AG09319 (cell line): Measurements from ENCODE around the gene MED16.

ENCODE experiments used
- DNase-seq: peaks from one replicate; pipeline ENCODE4 v3.0.0-alpha.2; 2010; ENCODE audit warnings: low read depth; ENCODE audit errors: extremely low read depth
- CTCF ChIP-seq: IDR thresholded peaks from 2 replicates; pipeline ENCODE4 v1.5.1; 2011; ENCODE audit warnings: low read depth, mild to moderate bottlenecking, inconsistent platforms, low read length, moderate library complexity

The MED16 gene

DNA sequence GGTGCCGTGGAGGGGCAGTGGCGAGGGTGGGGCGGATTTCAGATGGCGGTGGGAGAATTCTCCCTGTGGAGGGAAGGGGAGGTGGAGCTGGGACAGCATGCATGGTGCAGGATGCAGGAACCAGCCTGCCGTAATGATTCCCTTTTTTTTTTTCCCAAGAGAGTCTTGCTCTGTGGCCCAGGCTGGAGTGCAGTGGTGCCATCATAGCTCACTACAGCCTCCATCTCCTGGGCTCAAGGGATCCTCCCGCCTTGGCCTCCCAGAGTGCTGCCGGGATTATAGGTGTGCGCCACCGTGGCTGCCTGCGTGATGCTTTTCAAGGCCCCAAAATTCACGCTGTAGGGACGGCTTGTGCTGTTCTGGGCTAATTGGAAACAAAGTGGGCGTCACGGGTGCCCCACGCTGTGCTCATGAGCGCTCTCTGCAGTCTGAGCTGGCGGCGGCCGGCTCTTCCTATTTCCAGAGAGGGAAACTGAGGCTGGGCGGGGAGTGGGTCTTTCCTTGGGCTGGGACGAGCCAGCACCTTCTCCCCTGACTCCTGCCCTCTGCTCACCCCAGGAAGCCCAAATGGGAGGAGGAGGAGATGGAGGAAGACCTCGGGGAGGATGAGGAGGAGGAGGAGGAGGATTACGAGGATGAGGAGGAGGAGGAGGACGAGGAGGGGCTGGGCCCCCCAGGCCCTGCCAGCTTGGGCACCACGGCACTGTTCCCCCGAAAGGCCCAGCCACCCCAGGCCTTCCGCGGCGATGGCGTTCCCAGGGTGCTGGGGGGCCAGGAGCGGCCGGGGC is 39.1 kb upstream of the MED16 start:
- no peak for DNase-seq
- no peak for TF ChIP-seq CTCF

GRCh38 chr19:929891-930258 is 36.9 kb upstream of the MED16 start:
- no peak for TF ChIP-seq CTCF
- no peak for DNase-seq

- DNase-seq: no peak
- no peak for TF ChIP-seq CTCF
Measured at GRCh38 chr19:929203-929890, 36.4 kb upstream of the MED16 start.

- DNase-seq: no peak
- no peak for TF ChIP-seq CTCF
Measured at GRCh38 chr19:928471-929202, 35.6 kb upstream of the MED16 start.

- no peak for TF ChIP-seq CTCF
- no peak for DNase-seq
Measured at GRCh38 chr19:927780-928401, 34.9 kb upstream of the MED16 start.

- DNase-seq: no peak
- no peak for TF ChIP-seq CTCF
Measured at GRCh38 chr19:927351-927779, 34.4 kb upstream of the MED16 start.
